Measurements from ENCODE around the gene HYCC1.

Gene HYCC1

DNA sequence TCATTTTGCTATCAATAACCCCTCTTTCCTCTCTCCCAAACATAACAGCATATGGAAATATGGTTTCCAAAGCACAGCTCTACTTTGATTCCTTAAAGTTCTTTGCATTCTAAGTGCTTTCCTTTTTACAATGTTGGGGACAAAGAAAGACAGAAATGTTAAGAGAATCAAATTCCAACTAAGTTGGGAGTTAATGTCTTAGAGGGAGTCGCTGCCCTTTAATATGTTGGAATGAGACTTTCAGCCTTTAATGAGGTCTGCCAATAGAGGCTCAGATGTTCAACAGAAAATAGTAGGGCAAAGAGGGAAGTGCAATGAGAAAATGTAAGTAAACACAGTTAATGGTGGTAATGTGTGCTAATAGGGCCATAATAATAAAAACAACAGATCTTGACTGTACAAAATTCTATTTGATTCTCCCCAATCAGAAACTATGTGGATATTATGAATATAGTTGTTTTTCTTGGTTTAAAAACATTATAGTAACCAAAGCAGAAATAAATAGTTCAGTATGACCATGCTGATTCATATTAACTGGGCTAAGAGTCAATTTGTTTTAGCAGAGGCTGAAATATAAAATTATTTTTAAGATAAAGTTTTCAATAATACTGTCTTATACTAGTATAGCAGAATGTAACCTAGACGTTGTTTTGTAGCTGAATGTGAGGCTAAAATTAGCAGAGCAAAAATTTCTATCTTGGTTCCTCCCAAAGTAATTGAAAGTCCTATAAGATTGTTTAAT is 10.3 kb downstream of the HYCC1 start:
- no peak overlapping the region for H3K27ac Mint-ChIP-seq
- H3K4me1 Mint-ChIP-seq (ENCODE audit: low read depth): peaks cover 21% of the 10 kb centered on the region
- H3K4me3 Mint-ChIP-seq: no peak overlapping the region
- no peaks in the 10 kb centered on the region for H3K9me3 Mint-ChIP-seq
- no peaks in the 10 kb centered on the region for H3K27me3 Mint-ChIP-seq
- H3K36me3 Mint-ChIP-seq (ENCODE audit: low read depth): no peaks in the 10 kb centered on the region
- DNase-seq: no peak

DNA sequence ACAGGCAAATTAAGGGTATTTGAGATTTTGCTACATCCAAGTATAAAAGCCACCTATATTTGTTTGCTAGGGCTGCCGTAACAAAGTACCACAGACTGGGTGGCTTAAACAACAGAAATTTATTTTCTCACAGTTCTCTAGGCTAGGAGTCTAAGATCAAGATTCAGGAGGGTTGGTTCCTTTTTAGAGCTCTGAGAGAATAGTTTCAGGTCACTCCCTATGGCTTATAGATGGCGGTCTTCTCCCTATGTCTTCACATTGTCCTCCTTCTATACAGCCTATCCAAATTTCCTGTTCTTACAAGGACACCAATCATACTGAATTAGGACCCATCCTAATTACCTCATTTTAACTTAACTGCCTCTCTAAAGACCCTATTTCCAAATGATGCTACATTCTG is 11.2 kb downstream of the HYCC1 start:
- no peaks in the 10 kb centered on the region for H3K27me3 Mint-ChIP-seq
- no peaks in the 10 kb centered on the region for H3K36me3 Mint-ChIP-seq (ENCODE audit: low read depth)
- no peaks in the 10 kb centered on the region for H3K9me3 Mint-ChIP-seq
- peaks cover 25% of the 10 kb centered on the region for H3K4me1 Mint-ChIP-seq (ENCODE audit: low read depth)
- DNase-seq: no peak
- no peak overlapping the region for H3K4me3 Mint-ChIP-seq
- H3K27ac Mint-ChIP-seq: no peak overlapping the region

- Mint-ChIP-seq H3K9me3 (no peaks in the 10 kb centered on the region), H3K4me3 (no peak overlapping the region), H3K27ac (no peak overlapping the region), H3K4me1 (ENCODE audit: low read depth) (peaks cover 28% of the 10 kb centered on the region), H3K27me3 (no peaks in the 10 kb centered on the region), H3K36me3 (ENCODE audit: low read depth) (no peaks in the 10 kb centered on the region)
- no peak for DNase-seq
Observed at GRCh38 chr7:23001610-23002009, 12.3 kb downstream of the HYCC1 start.

- no peaks in the 10 kb centered on the region for H3K9me3 Mint-ChIP-seq
- DNase-seq: no peak
Observed at GRCh38 chr7:23000597-23001360, 13.2 kb downstream of the HYCC1 start.

GRCh38 chr7:22998519-22998896 is 15.4 kb downstream of the HYCC1 start:
- peaks cover 45% of the 10 kb centered on the region for H3K4me1 Mint-ChIP-seq (ENCODE audit: low read depth)
- no peak overlapping the region for H3K4me3 Mint-ChIP-seq
- DNase-seq: no peak
- H3K27ac Mint-ChIP-seq: no peak overlapping the region
- H3K36me3 Mint-ChIP-seq (ENCODE audit: low read depth): no peaks in the 10 kb centered on the region
- no peaks in the 10 kb centered on the region for H3K27me3 Mint-ChIP-seq
- H3K9me3 Mint-ChIP-seq: no peaks in the 10 kb centered on the region

More at GRCh38 chr7:23000597-23001360, 13.2 kb downstream of the HYCC1 start:
- Mint-ChIP-seq H3K4me1 (ENCODE audit: low read depth) (peaks cover 28% of the 10 kb centered on the region), H3K36me3 (ENCODE audit: low read depth) (no peaks in the 10 kb centered on the region), H3K27me3 (no peaks in the 10 kb centered on the region), H3K4me3 (no peak overlapping the region), H3K27ac (no peak overlapping the region)

DNA sequence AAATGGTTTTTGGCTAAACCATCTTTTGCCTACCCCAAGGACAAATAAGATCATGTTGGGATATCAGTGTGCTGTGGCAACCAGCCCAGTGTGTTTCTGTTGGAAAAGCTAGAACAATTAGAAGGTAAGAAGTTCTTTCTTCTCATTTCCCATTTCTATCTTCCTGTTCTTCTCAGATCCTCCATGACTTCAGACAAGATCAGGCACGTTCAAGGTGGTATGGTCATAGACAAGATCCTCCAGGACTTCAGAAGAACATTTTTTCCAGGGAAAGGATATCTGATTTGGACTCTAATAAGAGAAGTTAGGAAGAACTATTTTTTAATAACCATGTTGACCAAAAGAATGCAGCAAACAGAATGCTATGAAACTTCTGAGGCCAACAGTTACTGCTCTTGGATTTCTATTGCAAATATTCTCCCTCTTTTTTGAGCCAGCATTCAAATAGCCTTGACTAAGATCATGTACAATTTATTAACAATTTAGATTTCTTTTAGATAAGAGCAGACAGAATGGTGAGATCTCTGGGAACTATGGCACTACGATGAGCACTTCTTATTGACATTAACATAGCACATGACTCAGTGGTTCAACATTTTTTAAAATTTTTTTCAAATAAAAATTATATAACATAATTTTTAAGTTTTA is 15.9 kb downstream of the HYCC1 start:
- Mint-ChIP-seq H3K27me3 (no peaks in the 10 kb centered on the region), H3K4me3 (no peak overlapping the region), H3K4me1 (ENCODE audit: low read depth) (peaks cover 50% of the 10 kb centered on the region), H3K27ac (no peak overlapping the region), H3K36me3 (ENCODE audit: low read depth) (no peaks in the 10 kb centered on the region), H3K9me3 (no peaks in the 10 kb centered on the region)
- no peak for DNase-seq

DNA sequence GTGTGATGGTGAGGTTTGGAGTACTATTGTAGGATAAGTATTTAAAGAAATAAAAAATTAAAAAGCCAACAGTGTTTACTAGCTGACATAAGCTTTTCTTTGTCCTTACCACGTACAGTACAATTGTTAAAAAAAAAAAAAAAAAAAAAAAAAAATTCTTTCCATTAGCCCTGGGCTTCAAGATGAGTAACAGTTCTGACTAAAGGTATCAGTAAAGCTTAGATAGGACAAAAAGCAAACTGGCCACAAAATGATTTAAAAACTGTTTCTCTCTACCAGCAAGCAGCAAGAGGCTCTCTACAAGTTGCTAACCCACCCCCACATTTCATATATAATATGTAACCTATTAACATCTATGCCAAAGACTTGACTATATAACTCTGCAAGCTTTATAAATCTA is 17.5 kb downstream of the HYCC1 start:
- no peak for DNase-seq
- H3K27ac Mint-ChIP-seq: no peak overlapping the region
- H3K36me3 Mint-ChIP-seq (ENCODE audit: low read depth): no peaks in the 10 kb centered on the region
- no peak overlapping the region for H3K4me3 Mint-ChIP-seq
- no peaks in the 10 kb centered on the region for H3K27me3 Mint-ChIP-seq
- H3K9me3 Mint-ChIP-seq: no peaks in the 10 kb centered on the region
- H3K4me1 Mint-ChIP-seq (ENCODE audit: low read depth): peaks cover 44% of the 10 kb centered on the region

DNA sequence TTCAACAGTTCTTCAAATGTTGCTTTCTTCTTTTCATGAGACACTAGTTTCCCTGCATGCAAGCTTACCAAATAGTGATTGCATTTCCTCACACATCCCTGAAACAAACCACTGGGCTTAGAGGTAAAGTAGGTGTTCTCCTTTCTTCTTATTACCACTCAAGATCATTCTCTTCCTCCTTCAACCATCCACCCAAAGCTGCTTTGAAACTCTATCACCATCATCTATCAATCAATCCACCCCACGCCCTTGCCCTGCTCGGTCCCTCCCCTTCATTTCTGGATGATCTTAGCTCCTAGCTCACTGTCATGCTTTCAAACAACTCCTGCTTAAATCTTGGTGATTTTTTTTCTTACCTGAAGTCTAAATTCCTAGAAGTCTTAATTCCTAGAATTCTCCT is 18.9 kb downstream of the HYCC1 start:
- Mint-ChIP-seq H3K36me3 (ENCODE audit: low read depth) (peaks cover 8% of the 10 kb centered on the region), H3K27ac (no peak overlapping the region), H3K9me3 (no peaks in the 10 kb centered on the region), H3K4me1 (ENCODE audit: low read depth) (peaks cover 46% of the 10 kb centered on the region), H3K27me3 (no peaks in the 10 kb centered on the region), H3K4me3 (no peak overlapping the region)
- DNase-seq: no peak

DNA sequence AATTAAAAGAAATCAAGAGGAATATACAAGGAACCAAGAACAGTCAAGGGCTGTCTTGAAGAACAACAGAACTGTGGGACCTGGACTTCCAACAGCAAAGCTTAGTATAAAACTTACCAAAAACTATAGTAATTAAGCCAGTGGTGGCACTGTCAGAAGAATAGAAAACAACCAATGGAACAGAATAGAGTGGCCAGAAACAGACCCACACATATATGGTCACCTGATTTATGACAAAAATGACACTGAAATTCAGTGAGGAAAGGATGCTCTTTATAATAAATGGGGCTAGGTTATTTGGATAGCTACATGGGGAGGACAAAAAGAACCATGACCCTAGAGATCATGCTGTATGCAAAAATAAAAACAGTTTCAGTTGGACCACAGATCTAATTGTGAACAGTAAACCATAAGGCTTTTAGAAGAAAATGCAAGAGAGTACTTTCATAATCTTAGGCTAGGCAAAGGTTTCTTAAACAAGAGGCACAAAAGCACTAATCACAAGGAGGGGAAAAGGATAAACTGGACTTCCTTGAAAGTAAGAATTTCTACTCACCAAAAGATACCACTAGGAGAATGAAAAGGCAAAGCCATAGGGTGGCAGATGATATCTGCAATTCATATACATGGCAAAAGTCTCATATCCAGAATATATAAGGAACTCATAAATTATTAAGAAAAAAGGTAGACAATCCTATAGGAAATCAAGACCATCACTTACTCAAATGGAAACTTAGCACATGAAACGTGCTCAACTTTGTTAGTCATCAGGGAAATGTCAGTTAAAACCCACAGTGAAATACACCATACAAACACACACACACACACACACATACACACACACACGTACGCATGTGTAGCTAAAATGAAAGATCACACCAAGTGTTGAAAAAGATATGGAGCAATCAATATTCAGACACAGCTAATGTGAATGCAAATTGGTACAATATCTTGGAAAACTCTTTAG is 20.8 kb downstream of the HYCC1 start:
- H3K27ac Mint-ChIP-seq: peak overlapping the region; percentile 42
- no peaks in the 10 kb centered on the region for H3K9me3 Mint-ChIP-seq
- peaks cover 48% of the 10 kb centered on the region for H3K4me1 Mint-ChIP-seq (ENCODE audit: low read depth)
- peaks cover 20% of the 10 kb centered on the region for H3K36me3 Mint-ChIP-seq (ENCODE audit: low read depth)
- H3K4me3 Mint-ChIP-seq: no peak overlapping the region
- no peaks in the 10 kb centered on the region for H3K27me3 Mint-ChIP-seq
- no peak for DNase-seq

- H3K9me3 Mint-ChIP-seq: no peaks in the 10 kb centered on the region
- H3K36me3 Mint-ChIP-seq (ENCODE audit: low read depth): peaks cover 20% of the 10 kb centered on the region
- no peaks in the 10 kb centered on the region for H3K27me3 Mint-ChIP-seq
- no peak overlapping the region for H3K27ac Mint-ChIP-seq
- H3K4me1 Mint-ChIP-seq (ENCODE audit: low read depth): peaks cover 41% of the 10 kb centered on the region
- DNase-seq: no peak
- H3K4me3 Mint-ChIP-seq: no peak overlapping the region
Observed at GRCh38 chr7:22990588-22990949, 23.4 kb downstream of the HYCC1 start.

DNA sequence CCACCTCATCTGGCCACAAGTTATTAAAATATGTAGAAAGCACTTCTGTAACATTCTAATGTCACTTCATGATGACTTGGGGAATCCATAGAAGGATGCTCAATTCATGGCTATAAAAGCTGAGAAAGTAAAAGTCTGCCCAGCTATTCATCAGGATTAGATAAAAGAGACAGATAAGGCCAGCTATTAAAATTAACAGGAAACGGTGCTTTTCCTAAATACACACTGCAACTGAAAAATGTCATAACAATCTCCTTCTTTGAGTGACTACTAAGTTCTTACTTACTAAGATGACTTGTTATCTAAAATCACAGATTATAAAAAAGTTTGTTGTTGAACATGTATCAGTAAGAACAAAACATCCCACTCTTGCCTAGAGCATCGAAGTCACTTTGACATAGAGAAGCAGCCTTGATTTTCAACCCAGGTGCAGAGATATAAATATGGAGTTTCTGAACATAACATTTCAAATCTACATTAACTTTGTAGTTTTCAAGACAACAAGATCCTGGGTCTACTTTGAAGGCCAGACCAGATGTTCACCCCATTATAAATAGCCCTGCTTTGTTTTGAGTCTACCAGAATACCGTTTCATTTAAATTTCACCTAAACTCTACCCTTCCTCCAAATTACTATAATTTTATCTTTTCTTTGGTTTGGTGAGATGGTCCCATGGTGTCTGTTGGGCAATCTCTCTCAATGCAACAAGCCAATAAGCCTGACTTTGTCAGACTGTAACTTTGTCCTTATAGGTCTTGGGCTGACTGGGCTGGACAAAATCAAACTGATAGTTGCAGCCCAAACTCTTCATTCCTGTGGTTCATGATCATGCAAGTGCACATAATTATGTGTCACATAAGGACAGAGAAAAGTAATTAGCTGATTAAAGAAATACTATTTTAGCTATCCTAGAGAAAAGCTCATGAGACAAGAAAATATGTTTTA is 24.0 kb downstream of the HYCC1 start:
- H3K27me3 Mint-ChIP-seq: no peaks in the 10 kb centered on the region
- no peak for DNase-seq
- H3K4me1 Mint-ChIP-seq (ENCODE audit: low read depth): peaks cover 35% of the 10 kb centered on the region
- H3K36me3 Mint-ChIP-seq (ENCODE audit: low read depth): peaks cover 20% of the 10 kb centered on the region
- no peak overlapping the region for H3K27ac Mint-ChIP-seq
- H3K9me3 Mint-ChIP-seq: no peaks in the 10 kb centered on the region
- no peak overlapping the region for H3K4me3 Mint-ChIP-seq

DNA sequence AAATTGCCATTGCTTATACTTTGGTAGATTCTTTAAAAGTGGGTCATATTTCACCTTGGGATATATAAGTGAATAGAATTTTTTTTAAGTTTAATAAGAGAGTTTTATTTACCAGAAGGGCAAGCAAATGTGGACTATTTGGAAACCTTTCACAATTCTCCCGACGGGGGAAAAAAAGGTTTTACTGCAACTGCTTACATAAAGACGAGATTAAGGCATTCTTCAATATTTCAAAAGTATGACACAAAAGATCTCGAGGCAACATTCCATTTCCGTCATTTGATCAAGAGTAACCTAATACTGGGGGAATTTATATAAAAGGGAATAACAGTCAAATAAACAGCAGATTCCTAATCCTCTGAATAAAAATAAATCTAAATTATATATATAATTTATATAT is 28.5 kb downstream of the HYCC1 start:
- Mint-ChIP-seq H3K4me3 (no peak overlapping the region), H3K36me3 (ENCODE audit: low read depth) (peaks cover 19% of the 10 kb centered on the region), H3K9me3 (no peaks in the 10 kb centered on the region), H3K4me1 (ENCODE audit: low read depth) (peaks cover 12% of the 10 kb centered on the region), H3K27me3 (no peaks in the 10 kb centered on the region), H3K27ac (no peak overlapping the region)
- DNase-seq: no peak

DNA sequence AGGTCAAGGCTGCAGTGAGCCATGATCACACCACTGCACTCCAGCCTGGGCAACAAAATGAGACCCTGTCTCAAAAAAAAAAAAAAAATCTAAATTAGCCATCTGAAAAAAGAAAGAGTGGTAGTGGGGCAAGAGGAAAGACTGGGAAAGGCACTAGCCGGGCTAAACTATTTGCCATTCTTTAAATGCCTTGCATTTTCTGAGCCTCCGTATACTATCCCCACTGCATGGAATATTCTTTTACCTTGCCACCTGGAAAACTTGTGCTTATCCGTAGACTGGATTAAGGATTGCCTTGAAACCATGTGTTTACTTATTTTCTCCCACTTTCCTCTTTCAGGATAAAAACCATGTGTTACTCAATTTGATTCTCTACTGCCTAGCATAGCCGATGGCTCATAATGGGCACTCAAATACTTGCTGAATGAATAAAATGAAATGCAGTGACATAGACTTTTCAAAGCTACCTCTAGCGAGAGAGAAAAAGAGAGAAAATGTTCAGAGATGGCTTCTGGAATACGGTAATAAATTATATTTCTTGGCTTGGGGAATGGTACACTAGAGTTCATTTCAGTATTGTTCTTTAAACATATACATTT is 30.6 kb downstream of the HYCC1 start:
- DNase-seq: no peak
- Mint-ChIP-seq H3K4me1 (ENCODE audit: low read depth) (peaks cover 14% of the 10 kb centered on the region), H3K9me3 (no peaks in the 10 kb centered on the region), H3K4me3 (no peak overlapping the region), H3K36me3 (ENCODE audit: low read depth) (peaks cover 6% of the 10 kb centered on the region), H3K27ac (no peak overlapping the region), H3K27me3 (no peaks in the 10 kb centered on the region)

Data from activated T-cell treated with anti-CD3 and anti-CD28 coated beads, Interleukin-2, amount 50 U/mL, for 24 hours (primary cell).